Kidney glomerular epithelial cell (primary cell): Measurements from ENCODE around the gene ITPR3.

ENCODE experiments used
- DNase-seq: peaks from one replicate; lab custom pipeline; 2025; lab: John Stamatoyannopoulos, UW

The ITPR3 gene

GRCh38 chr6:33670086-33670660 is 49.1 kb downstream of the ITPR3 start:
- DNase-seq = no peak

- no peak for DNase-seq
Observed at GRCh38 chr6:33670971-33671743, 50.0 kb downstream of the ITPR3 start.

GRCh38 chr6:33671744-33672072 is 50.6 kb downstream of the ITPR3 start:
- no peak for DNase-seq

- peak; percentile 94 for DNase-seq
Observed at GRCh38 chr6:33672808-33673207, 51.7 kb downstream of the ITPR3 start.

GRCh38 chr6:33673851-33674250 is 52.7 kb downstream of the ITPR3 start:
- DNase-seq = no peak

- no peak for DNase-seq
Observed at GRCh38 chr6:33675968-33676367, 54.8 kb downstream of the ITPR3 start.

GRCh38 chr6:33676416-33677142 is 55.5 kb downstream of the ITPR3 start:
- DNase-seq = no peak

- no peak for DNase-seq
Observed at GRCh38 chr6:33677143-33677660, 56.1 kb downstream of the ITPR3 start.

GRCh38 chr6:33677689-33678088 is 56.6 kb downstream of the ITPR3 start:
- DNase-seq = no peak

GRCh38 chr6:33678233-33678931 is 57.3 kb downstream of the ITPR3 start:
- no peak for DNase-seq

GRCh38 chr6:33678932-33679490 is 57.9 kb downstream of the ITPR3 start:
- DNase-seq = no peak

- DNase-seq = no peak
Observed at GRCh38 chr6:33679761-33680160, 58.6 kb downstream of the ITPR3 start.

- DNase-seq = no peak
Observed at GRCh38 chr6:33682341-33682740, 61.2 kb downstream of the ITPR3 start.

GRCh38 chr6:33683051-33683571 is 62.0 kb downstream of the ITPR3 start:
- DNase-seq = no peak

- no peak for DNase-seq
Observed at GRCh38 chr6:33683576-33684427, 62.7 kb downstream of the ITPR3 start.

- no peak for DNase-seq
Observed at GRCh38 chr6:33684428-33684896, 63.3 kb downstream of the ITPR3 start.

GRCh38 chr6:33684983-33685382 is 63.9 kb downstream of the ITPR3 start:
- no peak for DNase-seq

GRCh38 chr6:33685411-33686224 is 64.5 kb downstream of the ITPR3 start:
- no peak for DNase-seq

- DNase-seq = no peak
Observed at GRCh38 chr6:33686225-33686924, 65.3 kb downstream of the ITPR3 start.
